ENCODE results near the gene KIF21B.

DNA sequence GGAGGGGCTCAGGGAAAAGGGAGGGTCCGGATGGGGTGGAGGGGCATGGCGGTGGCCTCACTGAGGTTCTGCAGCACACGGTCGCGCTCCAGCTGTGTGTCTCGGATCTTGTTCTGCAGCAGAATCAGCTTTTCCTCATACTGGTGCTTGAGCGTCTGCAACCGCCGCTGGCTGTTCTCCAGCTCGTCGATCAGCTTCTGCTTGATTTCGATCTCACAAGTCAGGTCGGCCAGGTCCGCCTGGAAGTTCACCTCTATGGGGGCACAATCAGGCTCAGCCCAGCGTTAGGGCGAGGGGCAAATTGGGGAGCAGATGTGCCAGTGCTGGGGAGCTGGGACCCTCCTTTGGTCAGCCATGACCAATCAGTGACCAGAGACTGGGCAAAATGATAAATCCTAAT lies 25.2 kb downstream of the KIF21B start:
- no peak for TF ChIP-seq REST (IDR thresholded peaks at IDR 0.05; ENCODE audit: insufficient replicate concordance, low read depth)
- TF ChIP-seq, protein P1, sequence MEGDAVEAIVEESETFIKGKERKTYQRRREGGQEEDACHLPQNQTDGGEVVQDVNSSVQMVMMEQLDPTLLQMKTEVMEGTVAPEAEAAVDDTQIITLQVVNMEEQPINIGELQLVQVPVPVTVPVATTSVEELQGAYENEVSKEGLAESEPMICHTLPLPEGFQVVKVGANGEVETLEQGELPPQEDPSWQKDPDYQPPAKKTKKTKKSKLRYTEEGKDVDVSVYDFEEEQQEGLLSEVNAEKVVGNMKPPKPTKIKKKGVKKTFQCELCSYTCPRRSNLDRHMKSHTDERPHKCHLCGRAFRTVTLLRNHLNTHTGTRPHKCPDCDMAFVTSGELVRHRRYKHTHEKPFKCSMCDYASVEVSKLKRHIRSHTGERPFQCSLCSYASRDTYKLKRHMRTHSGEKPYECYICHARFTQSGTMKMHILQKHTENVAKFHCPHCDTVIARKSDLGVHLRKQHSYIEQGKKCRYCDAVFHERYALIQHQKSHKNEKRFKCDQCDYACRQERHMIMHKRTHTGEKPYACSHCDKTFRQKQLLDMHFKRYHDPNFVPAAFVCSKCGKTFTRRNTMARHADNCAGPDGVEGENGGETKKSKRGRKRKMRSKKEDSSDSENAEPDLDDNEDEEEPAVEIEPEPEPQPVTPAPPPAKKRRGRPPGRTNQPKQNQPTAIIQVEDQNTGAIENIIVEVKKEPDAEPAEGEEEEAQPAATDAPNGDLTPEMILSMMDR (IDR thresholded peaks at IDR 0.05; ENCODE audit: insufficient read depth, low read length) = no peak

Data from HL-60 (cell line).